GM19025 (cell line): ENCODE measurements around the gene NARS2.

Experiments used
- ATAC-seq: cut with Tn5 transposase; IDR thresholded peaks from one replicate; pipeline ENCODE4 v1.9.1; 2021; ENCODE audit warnings: mild to moderate bottlenecking, low read depth, moderate library complexity; ENCODE audit not compliant: unreplicated experiment

The NARS2 gene

GRCh38 chr11:78386215-78386941 is 188.3 kb downstream of the NARS2 start:
- no peak for ATAC-seq
